GM23338 (cell line): ENCODE results near the gene PLEKHG5. TPM values are rescaled to one million over a fixed set of nuclear protein-coding genes. Genes with fewer than 3 reads are reported as not detected.

Source experiments
- ATAC-seq: fragments of 200-7000 bp; cut with Tn5 transposase; 3 replicates; pipeline ENCODE4 v1.9.1; 2020
- DNase-seq: peaks from one replicate; pipeline ENCODE4 v3.0.0-alpha.2; 2015; ENCODE audit warnings: low spot score
- H2AFZ ChIP-seq: fragments of 200-600 bp; sonication (generic); 2 replicates; pipeline ENCODE4 v1.8.0; 2016; ENCODE audit warnings: antibody characterized with exemption, mild to moderate bottlenecking, moderate library complexity
- H3F3A ChIP-seq: fragments of 200-600 bp; sonication (generic); replicated peaks from 2 replicates; pipeline ENCODE4 v1.8.0; 2017; ENCODE audit warnings: antibody characterized with exemption, mixed run types, low read depth
- H3K27ac ChIP-seq: fragments of 200-600 bp; sonication (generic); 2 replicates; pipeline ENCODE4 v1.6.1; 2016; ENCODE audit warnings: low read depth
- H3K27me3 ChIP-seq: fragments of 200-600 bp; sonication (generic); 2 replicates; pipeline ENCODE4 v1.8.0; 2016; ENCODE audit warnings: mild to moderate bottlenecking, mixed run types, moderate library complexity; ENCODE audit not compliant: insufficient read depth
- H3K36me3 ChIP-seq: fragments of 200-600 bp; sonication (generic); 2 replicates; pipeline ENCODE4 v1.8.0; 2016; ENCODE audit warnings: mild to moderate bottlenecking; ENCODE audit not compliant: insufficient read depth
- H3K4me1 ChIP-seq: fragments of 200-600 bp; sonication (generic); 2 replicates; pipeline ENCODE4 v1.8.0; 2016; ENCODE audit warnings: mild to moderate bottlenecking, moderate library complexity; ENCODE audit not compliant: insufficient read depth
- H3K4me2 ChIP-seq: fragments of 200-600 bp; sonication (generic); 2 replicates; pipeline ENCODE4 v1.7.1; 2017; ENCODE audit warnings: mixed run types
- H3K4me3 ChIP-seq: fragments of 200-600 bp; sonication (generic); 2 replicates; pipeline ENCODE4 v1.6.1; 2016; ENCODE audit warnings: mixed run types
- H3K79me2 ChIP-seq: fragments of 200-600 bp; sonication (generic); replicated peaks from 2 replicates; pipeline ENCODE4 v1.8.0; 2017; ENCODE audit warnings: mild to moderate bottlenecking; ENCODE audit not compliant: insufficient read depth
- H3K9me2 ChIP-seq: fragments of 200-600 bp; sonication (generic); 2 replicates; pipeline ENCODE4 v1.8.0; 2017; ENCODE audit not compliant: insufficient read depth
- H4K20me1 ChIP-seq: fragments of 200-600 bp; sonication (generic); replicated peaks from 2 replicates; pipeline ENCODE4 v1.8.0; 2017; ENCODE audit warnings: mild to moderate bottlenecking; ENCODE audit not compliant: insufficient read depth
- H3K27ac Mint-ChIP-seq: 2 replicates; pipeline ENCODE4 v1.8.0; 2020; ENCODE audit warnings: inconsistent platforms, mild to moderate bottlenecking, moderate library complexity, mixed read lengths
- H3K27me3 Mint-ChIP-seq: 3 replicates; pipeline ENCODE4 v1.8.0; 2022; ENCODE audit warnings: low read depth, mild to moderate bottlenecking, moderate library complexity, mixed read lengths, inconsistent platforms; ENCODE audit not compliant: insufficient read depth, poor library complexity
- H3K36me3 Mint-ChIP-seq: 3 replicates; pipeline ENCODE4 v1.8.0; 2021; ENCODE audit warnings: low read depth, mild to moderate bottlenecking, inconsistent platforms, moderate library complexity, mixed read lengths
- H3K4me1 Mint-ChIP-seq: 3 replicates; pipeline ENCODE4 v1.8.0; 2020; ENCODE audit warnings: mild to moderate bottlenecking, inconsistent platforms, mixed read lengths
- H3K4me3 Mint-ChIP-seq: 3 replicates; pipeline ENCODE4 v1.8.0; 2021; ENCODE audit warnings: moderate library complexity, mild to moderate bottlenecking, inconsistent platforms, mixed read lengths
- H3K9me3 Mint-ChIP-seq: 3 replicates; pipeline ENCODE4 v1.8.0; 2020; ENCODE audit warnings: moderate library complexity, mild to moderate bottlenecking, inconsistent platforms, mixed read lengths
- CREB1 ChIP-seq: fragments of 250-450 bp; sonication (Bioruptor Pico); IDR thresholded peaks from 2 replicates; pipeline ENCODE4 v1.5.0; 2020; ENCODE audit warnings: low read depth, mild to moderate bottlenecking, moderate library complexity
- EZH2phosphoT487 ChIP-seq: fragments of 200-600 bp; sonication (generic); IDR thresholded peaks from one replicate; pipeline ENCODE4 v1.8.1; 2018; ENCODE audit warnings: antibody characterized with exemption; ENCODE audit not compliant: unreplicated experiment
- JUNB ChIP-seq: IDR thresholded peaks from one replicate; pipeline ENCODE4 v1.6.1; 2016; ENCODE audit warnings: antibody characterized with exemption; ENCODE audit not compliant: unreplicated experiment
- REST ChIP-seq: IDR thresholded peaks from one replicate; pipeline ENCODE4 v1.6.1; 2018; ENCODE audit warnings: antibody characterized with exemption; ENCODE audit not compliant: unreplicated experiment
- STAT1 ChIP-seq: IDR thresholded peaks from one replicate; pipeline ENCODE4 v1.6.1; 2016; ENCODE audit warnings: antibody characterized with exemption; ENCODE audit not compliant: unreplicated experiment
- ZNF114 ChIP-seq: fragments of 250-450 bp; sonication (Bioruptor Pico); IDR thresholded peaks from 2 replicates; pipeline ENCODE4 v1.5.0; 2020; ENCODE audit warnings: mild to moderate bottlenecking, moderate library complexity
- ZNF331 ChIP-seq: fragments of 250-450 bp; sonication (Bioruptor Pico); IDR thresholded peaks from 2 replicates; pipeline ENCODE4 v1.5.0; 2020; ENCODE audit warnings: low read depth, mild to moderate bottlenecking, moderate library complexity
- ZNF462 ChIP-seq: fragments of 250-450 bp; sonication (Bioruptor Pico); IDR thresholded peaks from 2 replicates; pipeline ENCODE4 v1.5.0; 2020; ENCODE audit warnings: mild to moderate bottlenecking, moderate library complexity
- polyA plus RNA-seq: library from polyadenylated mRNA; unstranded; fragments of >200 nt; fragmentation: Nextera tagmentation; extraction: Ambion mirVana; gene quantifications from 2 replicates; pipeline ENCODE4 v1.2.1, GENCODE V29; 2016
- total RNA-seq: library from RNA; depleted of rRNA; stranded (reverse); fragments of >200 nt; shearing (Covaris generic); gene quantifications from 2 replicates; pipeline ENCODE4 v1.2.3, GENCODE V29; 2014

Gene PLEKHG5
- total and polyA plus RNA-seq, 2 experiments from 2014 or later = 9.0 to 26.4 TPM

- TF ChIP-seq ZNF462 (no peak), ZNF114 (CRISPR knock-in tag) (no peak)
Observed at GRCh38 chr1:6483017-6483760, 8.3 kb downstream of the PLEKHG5 start (continued).

GRCh38 chr1:6481820-6482219 is 9.6 kb downstream of the PLEKHG5 start:
- H4K20me1 ChIP-seq = peaks cover 2% of the 10 kb centered on the region; the same call in 1 of the 2 replicates
- DNase-seq (no peak), ATAC-seq (no peak)
- no peaks in the 10 kb centered on the region for H3K36me3 ChIP-seq
- H3K27ac ChIP-seq = no peak overlapping the region
- H3K9me2 ChIP-seq = no peaks in the 10 kb centered on the region
- H3K4me3 ChIP-seq = no peak overlapping the region
- Mint-ChIP-seq H3K4me1 (peaks cover 23% of the 10 kb centered on the region), H3K4me3 (no peak overlapping the region), H3K27me3 (peaks cover 15% of the 10 kb centered on the region), H3K9me3 (no peaks in the 10 kb centered on the region), H3K36me3 (no peaks in the 10 kb centered on the region), H3K27ac (no peak overlapping the region)
- no peak overlapping the region for H2AFZ ChIP-seq
- H3F3A ChIP-seq = 0 out of 2 replicates have a peak, but pooled peaks cover 3% of the 10 kb centered on the region
- no peak overlapping the region for H3K4me2 ChIP-seq
- H3K4me1 ChIP-seq = peaks cover 6% of the 10 kb centered on the region; the same call in 1 of the 2 replicates
- no peaks in the 10 kb centered on the region for H3K79me2 ChIP-seq
- H3K27me3 ChIP-seq = peaks cover 6% of the 10 kb centered on the region; the same call in 1 of the 2 replicates
- no peak for TF ChIP-seq ZNF331
- no peak for TF ChIP-seq CREB1 (CRISPR knock-in tag)
- TF ChIP-seq REST = no peak
- no peak for TF ChIP-seq JUNB
- no peak for TF ChIP-seq ZNF114 (CRISPR knock-in tag)
- TF ChIP-seq EZH2phosphoT487 = no peak
- no peak for TF ChIP-seq STAT1
